H1 (cell line): Measurements from ENCODE around the gene ARHGEF7. TPM values are rescaled to one million over a fixed set of nuclear protein-coding genes. Genes with fewer than 3 reads are reported as not detected.
A peak's percentile ranks its signal among the peaks of the same experiment; 100 is the strongest.

Experiments used
- KDM5A ChIP-seq: fragments of 200-600 bp; IDR thresholded peaks from 2 replicates; pipeline ENCODE4 v1.7.1; 2012; ENCODE audit warnings: mild to moderate bottlenecking, low read length, inconsistent platforms, mixed read lengths
- RBBP5 ChIP-seq: IDR thresholded peaks from 2 replicates; pipeline ENCODE4 v1.7.1; 2012; ENCODE audit warnings: low read depth, mild to moderate bottlenecking, inconsistent platforms, low read length, moderate library complexity, borderline replicate concordance
- SIN3A ChIP-seq, 2 experiments: IDR thresholded peaks in 1 of 2; conservative IDR thresholded peaks in 1 of 2; 2 replicates each; pipeline ENCODE4 v1.6.1; 2011 to 2012; ENCODE audit warnings: low read length in 2 of 2, improper control_type of control experiment in 1 of 2, low read depth in 1 of 2, mild to moderate bottlenecking in 1 of 2
- polyA plus RNA-seq, 7 experiments: library from polyadenylated mRNA; depleted of rRNA in 3 of 7; stranded (reverse) in 5 of 7; unstranded in 2 of 7; fragments of >200 nt in 5 of 7; fragments of 200-250 nt in 2 of 7; gene quantifications; 1 replicate in 5 of 7; 2 replicates in 1 of 7; 4 replicates in 1 of 7; pipeline versions ENCODE4 v1.2.1 to v1.2.3, GENCODE V29; 2011 to 2013; ENCODE audit warnings: missing spikeins in 2 of 7, mixed read lengths in 2 of 7
- total RNA-seq: library from RNA; stranded (reverse); fragmentation: NEBNext Ultra II Directional; extraction: Animal tissue kit (Norgen Biotek cat#: 25700); gene quantifications from 2 replicates; pipeline ENCODE4 v1.2.1, GENCODE V29; 2021

Gene ARHGEF7
- total and polyA plus RNA-seq, 2 of the 8 experiments (the other 6 are each of a cell fraction or from before 2014, with no cell fraction given) = 26.2 to 56.5 TPM

- TF ChIP-seq SIN3A (conservative IDR thresholded peaks at IDR 0.05 in 1 of 2, IDR thresholded peaks at IDR 0.05 in 1 of 2; ENCODE audit: low read depth in 1 of 2, low read length in 2 of 2) (0 out of 4 replicates have a peak, but pooled peaks of 1 of the 2 experiments have one; percentile 24), KDM5A (no peak), RBBP5 (0 out of 2 replicates have a peak, but pooled peaks have one; percentile 62)
These were observed 933 bp downstream of the ARHGEF7 start (continued) for GRCh38 chr13:111115965-111116521.
